Measurements from ENCODE around the gene ZNF804B.

Gene ZNF804B

DNA sequence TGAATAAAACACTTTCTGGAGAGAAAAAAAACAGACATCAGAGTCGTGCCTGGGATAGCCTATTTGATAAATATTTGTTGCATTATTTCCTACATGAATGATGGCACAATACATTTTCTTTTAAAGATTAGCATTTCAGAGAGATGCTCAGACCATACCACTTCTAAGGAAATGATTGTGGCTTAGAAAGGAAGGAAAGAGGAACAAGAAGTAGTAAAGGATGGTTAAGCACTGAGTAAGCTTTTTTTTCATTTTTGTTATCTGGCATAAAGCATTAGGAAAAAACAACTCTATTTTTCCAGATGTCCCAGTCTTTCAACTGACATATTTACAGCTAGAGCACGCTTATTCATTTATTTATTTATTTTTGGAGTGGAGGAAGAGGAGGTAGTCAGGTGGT is 294.9 kb downstream of the ZNF804B start:
- intact Hi-C loops (cut with DNase I), result no loop called here
- no peak for DNase-seq

DNA sequence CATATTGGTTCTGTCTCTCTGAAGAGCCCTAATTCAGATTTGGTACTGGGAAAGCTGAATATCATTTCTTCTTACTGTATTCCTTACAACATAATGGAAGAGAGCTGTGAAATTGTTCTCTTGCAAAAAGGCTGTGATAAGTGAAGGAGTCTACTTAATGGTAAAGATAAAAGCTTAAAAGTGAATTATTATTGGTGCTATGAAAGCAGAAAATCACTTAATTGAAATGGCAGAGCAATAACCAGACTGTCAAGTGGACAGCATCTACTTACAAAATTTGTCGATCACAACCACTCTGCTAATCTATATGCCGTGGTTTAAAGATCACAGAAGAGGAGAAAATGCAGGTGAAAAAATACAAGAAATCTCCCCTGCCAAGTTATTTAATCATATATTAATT is 300.7 kb downstream of the ZNF804B start:
- DNase-seq, result no peak
- intact Hi-C loops (cut with DNase I), result no loop called here

DNA sequence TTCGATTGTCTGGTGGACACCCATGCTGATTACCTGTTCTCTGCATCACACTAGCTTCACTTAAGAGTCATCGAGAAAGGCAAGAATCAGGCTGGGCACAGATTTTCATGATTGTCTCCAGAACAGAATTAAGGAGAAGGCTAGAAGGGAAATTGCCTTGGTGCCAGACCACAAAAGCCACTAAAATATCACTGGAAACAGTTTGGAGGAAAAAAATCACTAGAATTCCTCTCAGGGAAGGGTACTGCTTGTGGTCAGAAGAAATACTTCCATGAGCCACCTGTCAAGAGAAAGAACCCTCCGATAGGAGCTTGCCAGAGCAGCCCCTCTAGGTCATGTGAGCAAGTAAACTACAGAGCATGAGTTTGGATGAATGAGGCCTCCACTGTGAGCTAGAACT is 305.3 kb downstream of the ZNF804B start:
- intact Hi-C loops (cut with DNase I), result no loop called here
- no peak for DNase-seq

DNA sequence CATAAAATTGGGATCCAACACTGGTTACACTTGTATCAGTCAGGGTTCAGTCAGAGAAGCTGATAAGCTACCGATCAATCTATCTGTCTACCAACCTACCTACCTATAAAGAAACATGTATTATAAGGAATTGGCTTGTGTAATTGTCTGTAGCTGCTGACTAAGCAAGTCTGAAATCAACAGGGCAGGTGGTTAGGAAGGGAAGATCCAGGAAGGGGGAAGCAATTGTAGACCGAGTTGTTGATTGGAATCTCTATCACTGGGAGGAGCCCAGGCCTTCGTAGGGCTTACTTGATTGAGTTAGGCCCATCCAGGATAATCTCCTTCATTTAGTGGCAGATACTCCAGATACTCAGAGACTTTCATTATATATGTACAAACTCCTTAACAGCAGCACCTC is 307.5 kb downstream of the ZNF804B start:
- intact Hi-C loops (cut with DNase I), result no loop called here
- DNase-seq, result no peak

DNA sequence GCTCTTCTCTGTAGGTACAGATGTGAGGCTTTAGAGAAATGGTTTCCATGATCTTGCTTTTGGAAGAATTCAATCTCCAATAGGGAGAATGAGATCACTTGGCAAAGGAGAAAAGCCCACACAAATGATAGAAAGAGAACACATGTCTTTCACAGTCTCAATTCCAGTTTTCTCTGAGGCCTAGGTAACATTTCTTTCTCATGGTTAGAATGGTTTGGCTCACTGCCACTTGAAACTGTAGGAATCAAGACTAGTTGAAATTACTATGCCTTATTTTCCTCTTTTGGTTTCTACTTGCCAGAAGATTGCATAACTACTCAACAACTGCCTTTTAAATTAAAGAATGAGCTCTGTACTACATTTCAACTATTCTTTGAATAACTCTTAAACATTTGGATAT is 312.6 kb downstream of the ZNF804B start:
- peak in 1 of 42 donors; percentile 3 for DNase-seq

DNA sequence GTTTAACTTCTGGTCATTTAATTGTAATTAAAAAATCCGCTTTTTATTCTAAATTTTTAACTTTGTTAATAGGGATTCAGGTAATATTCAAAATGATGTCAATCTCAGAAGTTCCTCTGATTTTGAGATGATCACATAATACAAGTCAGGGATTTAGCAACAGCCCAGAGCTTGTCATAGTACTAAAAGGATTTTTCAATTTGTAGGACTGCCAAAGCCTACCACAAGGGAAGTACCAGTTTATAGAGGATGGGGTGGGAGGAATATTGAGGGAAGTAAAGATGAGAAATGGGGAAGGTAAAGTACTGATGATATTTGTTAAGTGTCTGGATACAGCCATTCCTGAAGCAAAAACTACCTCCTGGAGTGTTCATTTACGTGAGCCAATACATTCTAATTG is 314.3 kb downstream of the ZNF804B start:
- no peak for DNase-seq
- intact Hi-C loops (cut with DNase I), result no loop called here

More for the DNA sequence above, 312.6 kb downstream of the ZNF804B start:
- intact Hi-C loops (cut with DNase I), result no loop called here

DNA sequence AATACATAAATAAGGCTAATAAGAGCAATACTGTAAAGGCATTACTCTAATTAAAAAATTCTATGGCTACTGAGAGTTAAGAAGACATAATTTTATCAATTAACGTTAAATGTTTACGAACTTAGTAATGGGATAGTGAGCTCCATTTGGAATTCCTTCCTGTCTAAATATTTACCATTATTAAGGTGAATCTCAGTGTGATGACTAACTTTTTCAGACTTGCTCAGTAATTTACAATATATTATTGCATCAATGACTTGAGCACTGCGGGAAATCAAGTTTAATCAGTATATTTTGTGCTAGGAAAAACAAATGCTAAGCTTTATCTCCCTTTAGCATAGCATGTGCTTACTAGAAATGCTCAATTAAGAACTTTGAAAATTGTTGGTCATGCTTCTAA is 318.5 kb downstream of the ZNF804B start:
- intact Hi-C loops (cut with DNase I), result no loop called here
- DNase-seq, result no peak

DNA sequence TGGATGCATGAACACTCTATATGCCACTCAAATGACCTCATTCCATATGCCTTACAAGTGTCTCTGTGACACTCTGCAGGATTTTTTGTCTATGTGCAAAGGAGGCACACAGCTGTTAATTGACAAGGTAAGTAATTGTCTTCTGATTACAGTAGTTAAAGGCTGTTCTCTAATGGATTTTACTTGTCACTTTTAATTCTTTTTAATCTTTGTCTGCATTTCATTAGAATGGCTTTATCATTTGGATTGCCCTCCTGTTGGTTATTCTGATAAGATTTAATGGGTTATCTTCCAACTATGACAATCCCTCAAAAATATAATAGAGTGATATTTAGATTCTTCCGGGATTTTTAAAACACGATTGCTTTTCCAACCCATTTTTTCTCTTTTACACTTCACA is 326.1 kb downstream of the ZNF804B start:
- DNase-seq, result no peak
- intact Hi-C loops (cut with DNase I), result no loop called here

DNA sequence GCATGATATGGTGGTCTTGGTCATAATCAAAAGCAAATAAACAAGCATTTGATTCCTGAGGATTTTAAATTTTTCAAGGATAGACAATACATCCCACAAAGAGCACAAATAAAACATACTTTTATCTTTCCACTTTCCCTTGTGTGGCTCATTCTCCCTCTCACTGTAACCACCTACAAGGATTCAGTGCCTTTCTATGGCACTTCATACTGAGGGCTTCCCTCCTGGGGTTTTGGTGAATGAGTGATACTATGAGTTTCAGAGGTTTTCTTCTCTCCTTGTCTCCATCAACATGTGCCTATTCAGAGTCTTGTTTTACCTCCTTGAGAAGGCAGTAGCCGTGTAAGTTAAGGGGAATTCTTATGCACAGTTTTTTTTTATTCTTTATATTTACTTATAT is 332.1 kb downstream of the ZNF804B start:
- intact Hi-C loops (cut with DNase I), result no loop called here
- no peak for DNase-seq

DNA sequence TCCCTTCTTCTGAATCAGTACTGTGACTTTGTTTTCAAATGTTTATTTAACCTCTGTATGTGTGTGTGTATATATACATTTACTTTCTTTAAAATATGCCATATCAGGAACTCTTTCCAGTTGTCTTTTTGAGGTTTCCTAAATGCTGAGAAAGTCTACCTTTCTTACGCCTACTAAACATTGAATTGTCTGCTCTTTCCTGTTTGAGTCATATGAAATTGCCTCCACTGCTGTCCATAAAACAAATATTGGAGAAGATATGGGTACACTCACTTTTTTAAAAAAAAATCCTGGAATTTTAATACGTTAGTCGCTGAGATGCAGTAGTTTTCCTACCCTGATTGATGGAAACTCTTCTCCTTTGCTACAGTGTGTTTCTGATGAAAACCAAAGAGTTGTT is 334.8 kb downstream of the ZNF804B start:
- no peak for DNase-seq
- intact Hi-C loops (cut with DNase I), result no loop called here

DNA sequence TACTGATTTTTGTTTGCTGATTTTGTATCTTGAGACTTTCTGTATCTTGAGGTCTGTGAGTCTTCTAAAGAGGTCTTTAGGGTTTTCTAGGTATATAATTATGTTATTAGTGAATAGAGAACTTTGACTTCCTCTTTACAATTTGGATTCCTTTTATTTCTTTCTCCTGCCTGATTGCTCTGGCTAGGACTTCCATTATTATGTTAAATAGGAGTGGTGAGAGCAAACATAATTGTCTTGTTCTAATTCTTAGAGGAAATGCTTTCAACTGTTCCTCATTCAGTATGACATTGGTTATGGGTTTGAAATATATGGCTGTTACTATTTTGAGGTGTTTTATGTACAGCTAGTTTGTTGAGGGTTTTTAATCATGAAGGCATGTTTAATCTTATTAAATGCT is 344.1 kb downstream of the ZNF804B start:
- DNase-seq, result no peak
- intact Hi-C loops (cut with DNase I), result no loop called here

DNA sequence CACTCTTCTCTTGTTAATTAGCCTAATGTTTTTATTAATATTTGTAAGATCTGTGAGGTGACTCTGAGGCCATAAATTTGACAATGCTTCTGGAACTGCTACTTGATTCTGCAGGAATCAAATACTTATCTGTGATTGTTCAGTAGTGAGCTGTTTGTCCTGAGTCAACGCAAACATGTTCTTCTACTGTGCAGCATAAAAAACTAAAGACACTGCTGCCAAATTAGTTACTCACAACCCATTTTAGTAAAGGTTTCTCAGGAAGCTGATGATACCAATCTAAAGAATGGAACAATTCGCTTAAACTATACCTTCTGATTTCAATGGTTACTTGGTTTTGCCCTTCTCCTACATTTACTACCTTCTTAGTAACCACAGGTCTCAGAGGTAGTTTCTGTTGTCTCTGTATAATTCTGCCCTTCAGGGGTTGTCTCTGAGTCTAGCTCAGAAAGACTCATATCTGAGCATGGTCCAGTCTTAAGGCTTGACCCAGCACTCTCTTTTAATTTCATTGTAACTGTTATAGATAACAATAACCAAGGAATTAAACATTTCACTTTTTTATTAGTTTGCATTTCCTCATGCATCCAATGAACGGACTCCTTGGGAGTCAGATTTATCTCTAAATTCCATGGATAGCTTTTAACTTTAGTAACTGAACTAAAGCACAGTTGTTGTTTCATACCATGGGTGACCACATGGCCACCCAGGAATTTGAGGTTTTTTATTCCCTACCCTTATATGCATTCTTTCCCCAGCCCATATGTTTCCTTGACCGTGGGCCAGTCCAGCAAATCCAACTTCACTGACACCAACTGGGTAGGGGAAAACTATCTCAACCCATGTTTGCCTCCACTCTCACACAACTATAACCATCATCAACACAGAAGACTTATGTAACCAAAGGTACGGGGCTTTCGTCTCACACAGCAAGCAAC is 345.5 kb downstream of the ZNF804B start:
- intact Hi-C loops (cut with DNase I), result no loop called here
- no peak for DNase-seq

DNA sequence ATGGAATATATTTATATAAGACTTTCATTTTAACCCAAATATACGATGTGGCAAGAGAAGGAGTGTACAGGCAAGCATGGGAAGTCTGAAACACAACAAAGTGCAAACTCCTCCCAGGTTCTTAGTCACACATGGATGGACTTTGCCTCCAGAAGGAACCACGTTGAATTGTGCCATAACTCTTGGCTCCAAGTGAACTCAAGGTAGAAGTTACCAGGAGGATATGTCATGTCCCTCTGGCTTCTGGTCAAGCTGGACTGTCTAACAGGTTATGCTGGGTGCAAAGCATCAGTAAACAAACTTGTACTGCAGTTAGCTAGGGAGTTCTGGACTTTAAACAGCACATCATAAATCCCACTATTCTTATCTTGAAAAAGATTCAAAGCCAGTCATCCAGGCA is 364.4 kb downstream of the ZNF804B start:
- intact Hi-C loops (cut with DNase I), result no loop called here
- DNase-seq, result no peak

DNA sequence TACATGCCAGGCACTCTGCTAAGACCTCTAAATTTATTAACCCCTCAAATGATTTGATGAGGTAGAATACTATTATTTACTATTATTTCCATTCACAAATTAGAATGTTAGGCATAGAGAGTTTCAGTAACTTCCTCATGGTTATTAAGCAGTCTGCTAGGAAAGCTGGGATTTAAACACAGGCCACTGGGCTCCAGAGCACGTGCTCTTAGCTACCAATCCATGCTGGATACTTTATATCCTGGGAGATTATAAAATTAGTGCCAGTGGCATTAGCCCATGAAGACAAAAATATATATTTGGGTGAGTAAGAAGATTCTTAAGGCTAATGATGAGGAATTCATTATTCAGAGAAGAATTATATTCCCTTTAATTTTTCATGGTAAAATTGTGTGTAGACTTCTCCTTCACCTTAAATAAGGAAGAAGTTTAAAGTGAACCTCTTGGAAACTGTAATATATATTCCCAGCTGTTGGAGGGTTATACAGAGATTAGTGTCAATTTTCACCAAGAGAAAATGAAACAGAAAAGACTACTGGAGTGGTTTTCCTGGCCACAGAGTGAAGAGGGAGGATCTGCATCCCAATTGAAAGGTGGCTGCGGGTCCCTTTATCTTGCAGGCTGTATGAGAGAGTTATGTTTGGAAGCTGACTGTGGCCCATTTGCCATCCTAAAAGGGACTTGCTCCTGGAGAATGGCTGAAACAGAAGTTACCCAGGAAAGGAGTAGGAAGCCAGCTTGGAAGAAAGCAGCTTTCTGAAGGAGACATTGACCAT is 370.3 kb downstream of the ZNF804B start:
- no peak for DNase-seq
- intact Hi-C loops (cut with DNase I), result no loop called here

DNA sequence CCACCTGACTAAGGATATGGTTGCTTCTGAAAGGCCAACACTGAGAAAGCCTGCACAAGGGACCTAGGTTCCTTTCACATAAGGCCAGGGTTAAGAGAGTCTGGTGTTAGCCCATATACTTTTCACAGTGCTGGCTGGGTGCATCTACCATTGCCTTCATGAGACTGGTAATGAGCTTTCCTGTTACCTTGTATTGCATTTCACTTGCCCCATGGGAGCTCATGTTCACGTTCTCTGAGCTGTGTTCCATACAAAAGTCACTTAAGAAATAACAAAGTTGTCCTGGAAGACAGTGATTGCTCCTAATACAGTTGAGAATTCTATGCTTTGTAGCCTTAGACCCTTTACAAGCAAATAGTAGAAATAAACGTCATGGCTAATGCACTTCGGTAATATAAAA is 373.9 kb downstream of the ZNF804B start:
- intact Hi-C loops (cut with DNase I), result no loop called here
- DNase-seq, result no peak

DNA sequence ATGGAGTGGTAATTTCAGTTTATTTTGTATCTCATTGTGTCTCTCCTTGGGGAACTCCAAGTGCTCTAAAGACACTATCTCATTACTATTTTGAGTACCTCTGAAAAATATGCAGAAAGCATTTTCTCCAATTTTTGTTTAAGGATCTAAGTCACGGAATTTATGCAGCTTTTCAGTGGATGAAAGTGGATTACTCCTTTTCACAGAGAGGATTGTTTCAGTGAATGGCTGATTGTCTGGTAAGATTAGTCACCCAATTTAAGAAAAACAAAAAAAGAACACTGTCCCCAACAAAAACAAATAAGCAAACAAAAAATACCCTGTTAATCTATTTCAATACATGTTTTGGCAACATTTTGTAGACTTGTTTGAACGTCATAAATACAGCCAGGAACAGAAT is 374.3 kb downstream of the ZNF804B start:
- intact Hi-C loops (cut with DNase I), result no loop called here
- no peak for DNase-seq

DNA sequence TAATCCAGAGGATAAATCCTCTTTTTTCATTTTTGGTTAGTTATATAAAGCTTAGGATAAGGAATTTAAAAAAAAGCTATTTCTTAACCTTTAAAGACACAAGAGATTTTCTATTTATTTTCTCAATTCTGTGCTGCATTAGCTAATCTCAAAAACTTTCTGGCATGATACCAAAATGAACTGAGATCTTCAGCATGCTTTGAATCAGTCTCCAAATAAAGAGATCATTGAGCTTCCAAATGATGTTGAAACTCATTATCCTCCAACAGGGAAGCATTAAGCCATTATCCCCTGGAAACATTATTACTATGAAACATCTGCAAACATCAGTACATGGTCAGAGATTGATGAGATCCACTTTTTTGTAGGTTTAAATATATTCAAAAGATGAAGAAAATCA is 386.3 kb downstream of the ZNF804B start:
- DNase-seq, result no peak
- intact Hi-C loops (cut with DNase I), result no loop called here

DNA sequence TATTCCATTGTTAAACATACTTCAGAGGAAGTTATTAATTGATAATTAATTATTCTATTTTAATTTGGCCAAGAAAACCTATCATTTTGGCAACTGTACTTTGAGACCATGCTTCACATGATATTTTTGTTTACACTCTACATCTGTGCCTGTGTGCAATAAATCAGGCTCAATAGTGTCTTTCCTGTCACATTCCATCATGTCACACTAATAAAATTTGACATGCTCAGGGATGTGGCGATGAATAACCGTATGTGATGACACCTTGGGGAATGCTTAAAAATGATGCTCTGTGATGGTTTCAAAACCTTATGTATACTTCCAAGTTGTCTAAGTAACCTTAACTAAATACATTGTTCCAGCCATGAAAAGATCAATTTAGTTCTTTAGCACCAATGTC is 400.6 kb downstream of the ZNF804B start:
- intact Hi-C loops (cut with DNase I), result no loop called here

DNA sequence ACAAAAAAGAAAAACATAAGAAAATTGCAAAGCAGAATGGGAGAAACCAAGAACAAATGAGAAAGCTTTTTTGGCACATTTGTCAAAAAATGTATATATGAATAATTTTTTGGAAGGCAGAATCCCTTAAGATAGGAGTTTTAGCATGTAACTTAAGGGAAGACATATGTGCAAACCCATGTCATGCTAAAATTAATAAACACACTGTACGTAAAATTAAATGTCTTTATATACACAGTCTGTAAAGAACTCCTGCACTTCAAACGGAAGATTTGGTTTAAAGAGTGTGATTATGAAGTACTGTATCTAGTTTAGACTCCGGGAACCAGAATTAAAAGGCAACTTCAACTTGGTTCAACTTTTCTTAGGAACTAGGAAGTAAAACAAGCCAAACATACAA is 405.9 kb downstream of the ZNF804B start:
- no peak for DNase-seq
- intact Hi-C loops (cut with DNase I), result no loop called here

More for the DNA sequence above, 400.6 kb downstream of the ZNF804B start:
- no peak for DNase-seq

DNA sequence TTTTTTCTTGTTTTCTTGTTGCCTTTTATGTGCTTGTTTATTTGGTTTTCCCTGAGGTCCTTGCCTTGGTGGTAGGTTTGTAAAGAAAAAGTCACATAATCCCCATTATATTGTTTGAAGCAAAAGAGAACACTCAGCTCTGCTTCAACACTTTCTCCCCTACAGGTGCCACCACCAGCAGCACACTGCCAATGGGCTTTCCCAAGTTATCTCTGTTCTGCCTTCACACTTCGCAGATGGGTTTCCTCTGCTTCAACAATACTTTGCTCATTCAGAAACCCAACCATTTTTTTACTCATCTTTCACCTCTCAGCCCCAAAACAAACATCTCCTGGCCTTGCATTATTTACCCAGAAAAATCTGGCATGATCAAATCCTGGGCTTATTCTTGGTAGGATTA is 411.1 kb downstream of the ZNF804B start:
- no peak for DNase-seq

DNA sequence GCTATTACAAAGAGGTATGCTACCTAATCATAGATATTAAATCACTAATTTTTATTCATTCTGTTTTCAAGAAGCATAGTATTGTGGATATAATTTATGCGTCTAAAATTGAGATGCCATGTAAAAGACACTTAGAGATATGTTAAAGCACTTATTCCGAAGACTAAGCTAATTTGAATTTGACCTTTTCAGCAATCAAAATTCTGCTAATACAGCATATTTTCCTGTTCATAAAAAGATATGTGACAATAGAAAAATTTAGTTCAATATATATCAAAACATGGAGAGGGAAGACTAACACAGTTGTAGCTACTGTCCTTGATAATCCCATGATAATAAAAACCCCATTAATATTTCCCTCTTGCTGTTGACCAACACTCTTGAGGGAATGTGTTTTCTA is 422.6 kb downstream of the ZNF804B start:
- no peak for DNase-seq
- intact Hi-C loops (cut with DNase I), result no loop called here

More for the DNA sequence above, 411.1 kb downstream of the ZNF804B start:
- intact Hi-C loops (cut with DNase I), result no loop called here

Data from head of caudate nucleus (tissue), 42 donors.